ENCODE data around the gene PIF1. TPM values are rescaled to one million over a fixed set of nuclear protein-coding genes. Genes with fewer than 3 reads are reported as not detected.

PIF1 gene
- total RNA-seq, 1 donor from 2014 or later, result 4.8 TPM

- Mint-ChIP-seq H3K9me3 (ENCODE audit: unreplicated experiment) (no peaks in the 10 kb centered on the region), H3K27ac (ENCODE audit: unreplicated experiment) (peak overlapping the region; percentile 79)
These were observed 39.9 kb upstream of the PIF1 start for GRCh38 chr15:64865126-64865997.

GRCh38 chr15:64864068-64864467 lies 38.6 kb upstream of the PIF1 start:
- Mint-ChIP-seq H3K27me3 (ENCODE audit: unreplicated experiment) (no peaks in the 10 kb centered on the region), H3K27ac (ENCODE audit: unreplicated experiment) (peak overlapping the region; percentile 61), H3K4me1 (ENCODE audit: unreplicated experiment) (peaks cover 36% of the 10 kb centered on the region), H3K4me3 (ENCODE audit: unreplicated experiment) (no peak overlapping the region), H3K9me3 (ENCODE audit: unreplicated experiment) (no peaks in the 10 kb centered on the region), H3K36me3 (ENCODE audit: unreplicated experiment) (peaks cover 18% of the 10 kb centered on the region)
- no peak for DNase-seq (ENCODE audit: extremely low spot score, unreplicated experiment)
- TF ChIP-seq CTCF (IDR thresholded peaks at IDR 0.05), result no peak

More at GRCh38 chr15:64865126-64865997, 39.9 kb upstream of the PIF1 start:
- TF ChIP-seq CTCF (IDR thresholded peaks at IDR 0.05), result no peak
- Mint-ChIP-seq H3K4me3 (ENCODE audit: unreplicated experiment) (no peak overlapping the region), H3K27me3 (ENCODE audit: unreplicated experiment) (no peaks in the 10 kb centered on the region), H3K4me1 (ENCODE audit: unreplicated experiment) (peaks cover 33% of the 10 kb centered on the region), H3K36me3 (ENCODE audit: unreplicated experiment) (peaks cover 21% of the 10 kb centered on the region)
- DNase-seq (ENCODE audit: extremely low spot score, unreplicated experiment), result no peak

GRCh38 chr15:64862408-64862807 lies 37.0 kb upstream of the PIF1 start:
- TF ChIP-seq CTCF (IDR thresholded peaks at IDR 0.05), result no peak
- Mint-ChIP-seq H3K4me3 (ENCODE audit: unreplicated experiment) (no peak overlapping the region), H3K27ac (ENCODE audit: unreplicated experiment) (peak overlapping the region; percentile 15), H3K36me3 (ENCODE audit: unreplicated experiment) (peaks cover 20% of the 10 kb centered on the region), H3K9me3 (ENCODE audit: unreplicated experiment) (no peaks in the 10 kb centered on the region), H3K4me1 (ENCODE audit: unreplicated experiment) (peaks cover 51% of the 10 kb centered on the region), H3K27me3 (ENCODE audit: unreplicated experiment) (no peaks in the 10 kb centered on the region)
- no peak for DNase-seq (ENCODE audit: extremely low spot score, unreplicated experiment)

- H3K9me3 Mint-ChIP-seq (ENCODE audit: unreplicated experiment), result no peaks in the 10 kb centered on the region
- peaks cover 20% of the 10 kb centered on the region for H3K36me3 Mint-ChIP-seq (ENCODE audit: unreplicated experiment)
- DNase-seq (ENCODE audit: extremely low spot score, unreplicated experiment), result no peak
- no peak for TF ChIP-seq CTCF (IDR thresholded peaks at IDR 0.05)
- H3K27me3 Mint-ChIP-seq (ENCODE audit: unreplicated experiment), result no peaks in the 10 kb centered on the region
- peaks cover 52% of the 10 kb centered on the region for H3K4me1 Mint-ChIP-seq (ENCODE audit: unreplicated experiment)
- peak overlapping the region; percentile 31 for H3K27ac Mint-ChIP-seq (ENCODE audit: unreplicated experiment)
- H3K4me3 Mint-ChIP-seq (ENCODE audit: unreplicated experiment), result no peak overlapping the region
These were observed 36.5 kb upstream of the PIF1 start for GRCh38 chr15:64861960-64862359.

GRCh38 chr15:64861331-64861730 lies 35.9 kb upstream of the PIF1 start:
- Mint-ChIP-seq H3K9me3 (ENCODE audit: unreplicated experiment) (no peaks in the 10 kb centered on the region), H3K4me1 (ENCODE audit: unreplicated experiment) (peaks cover 52% of the 10 kb centered on the region), H3K4me3 (ENCODE audit: unreplicated experiment) (no peak overlapping the region), H3K36me3 (ENCODE audit: unreplicated experiment) (peaks cover 20% of the 10 kb centered on the region), H3K27ac (ENCODE audit: unreplicated experiment) (no peak overlapping the region), H3K27me3 (ENCODE audit: unreplicated experiment) (no peaks in the 10 kb centered on the region)
- TF ChIP-seq CTCF (IDR thresholded peaks at IDR 0.05), result no peak
- DNase-seq (ENCODE audit: extremely low spot score, unreplicated experiment), result no peak

All from osteocyte (in vitro differentiated cells).